ENCODE measurements around the gene ULK2.

GRCh38 chr17:19741832-19742457, 125.8 kb downstream of the ULK2 start:
- no peak for TF ChIP-seq CTCF (IDR thresholded peaks at IDR 0.05; ENCODE audit: insufficient read depth, low read length, poor library complexity, severe bottlenecking)
- TF ChIP-seq EZH2phosphoT487 (conservative IDR thresholded peaks at IDR 0.05; ENCODE audit: low read length): no peak

All from SU-DHL-6 (cell line).